GM13977 (cell line): ENCODE data around the gene CCND3.

ENCODE experiments used
- DNase-seq: peaks from one replicate; pipeline ENCODE4 v3.0.0; 2012; ENCODE audit warnings: low spot score
- in situ Hi-C: fragments of 300-500 bp; cut with MboI; formaldehyde crosslinking; loops from one replicate; pipeline ENCODE4 v1.12.0; 2022; ENCODE audit warnings: low sequenced_read_pairs, low pct_unique_long_range_greater_than_20kb, mixed read lengths, inconsistent platforms; ENCODE audit not compliant: unreplicated experiment
- TF ChIP-seq, protein P1 (sequence below): IDR thresholded peaks from 2 replicates; pipeline ENCODE4 v1.5.1; 2012; ENCODE audit warnings: mild to moderate bottlenecking, control low read depth; ENCODE audit not compliant: insufficient read depth; ENCODE audit errors: extremely low read depth, missing control alignments

Gene CCND3

DNA sequence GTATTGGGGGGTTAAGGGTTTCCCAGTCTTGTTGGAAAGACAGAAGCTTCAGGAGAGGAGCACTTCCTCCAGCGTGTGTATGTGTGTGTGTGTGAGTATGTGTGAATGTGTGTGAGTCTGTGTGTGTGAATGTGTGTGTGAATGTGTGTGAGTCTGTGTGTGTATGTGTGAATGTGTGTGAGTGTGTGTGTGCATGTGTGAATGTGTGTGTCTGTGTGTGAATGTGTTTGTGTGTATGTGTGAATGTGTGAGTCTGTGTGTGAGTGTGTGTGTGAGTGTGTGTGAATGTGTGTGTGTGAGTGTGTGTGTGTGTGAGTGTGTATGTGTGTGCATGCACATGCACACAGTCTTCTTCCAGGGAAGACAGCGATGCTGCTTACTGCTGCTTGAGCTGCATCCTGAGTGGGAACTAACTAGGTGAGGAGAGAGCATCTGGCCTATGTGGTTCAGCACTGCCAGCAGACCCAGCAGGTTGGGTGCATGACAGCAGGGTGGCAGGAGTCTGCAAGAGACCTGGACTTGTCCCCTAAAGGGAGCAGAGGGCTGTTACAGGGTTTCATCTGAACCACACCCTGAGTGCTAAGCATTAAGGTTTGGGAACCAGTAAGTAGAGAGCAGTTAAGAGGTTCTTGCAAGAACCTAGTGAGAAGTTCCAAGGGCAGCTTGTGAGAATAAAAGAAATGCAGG, 22.7 kb upstream of the CCND3 start:
- TF ChIP-seq, protein P1, sequence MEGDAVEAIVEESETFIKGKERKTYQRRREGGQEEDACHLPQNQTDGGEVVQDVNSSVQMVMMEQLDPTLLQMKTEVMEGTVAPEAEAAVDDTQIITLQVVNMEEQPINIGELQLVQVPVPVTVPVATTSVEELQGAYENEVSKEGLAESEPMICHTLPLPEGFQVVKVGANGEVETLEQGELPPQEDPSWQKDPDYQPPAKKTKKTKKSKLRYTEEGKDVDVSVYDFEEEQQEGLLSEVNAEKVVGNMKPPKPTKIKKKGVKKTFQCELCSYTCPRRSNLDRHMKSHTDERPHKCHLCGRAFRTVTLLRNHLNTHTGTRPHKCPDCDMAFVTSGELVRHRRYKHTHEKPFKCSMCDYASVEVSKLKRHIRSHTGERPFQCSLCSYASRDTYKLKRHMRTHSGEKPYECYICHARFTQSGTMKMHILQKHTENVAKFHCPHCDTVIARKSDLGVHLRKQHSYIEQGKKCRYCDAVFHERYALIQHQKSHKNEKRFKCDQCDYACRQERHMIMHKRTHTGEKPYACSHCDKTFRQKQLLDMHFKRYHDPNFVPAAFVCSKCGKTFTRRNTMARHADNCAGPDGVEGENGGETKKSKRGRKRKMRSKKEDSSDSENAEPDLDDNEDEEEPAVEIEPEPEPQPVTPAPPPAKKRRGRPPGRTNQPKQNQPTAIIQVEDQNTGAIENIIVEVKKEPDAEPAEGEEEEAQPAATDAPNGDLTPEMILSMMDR = no peak
- no peak for DNase-seq
- in situ Hi-C loops = no loop called here

- TF ChIP-seq, protein P1 = no peak
- in situ Hi-C loops = no loop called here
- DNase-seq = no peak
Measured at GRCh38 chr6:41963371-41963770, 21.8 kb upstream of the CCND3 start.

DNA sequence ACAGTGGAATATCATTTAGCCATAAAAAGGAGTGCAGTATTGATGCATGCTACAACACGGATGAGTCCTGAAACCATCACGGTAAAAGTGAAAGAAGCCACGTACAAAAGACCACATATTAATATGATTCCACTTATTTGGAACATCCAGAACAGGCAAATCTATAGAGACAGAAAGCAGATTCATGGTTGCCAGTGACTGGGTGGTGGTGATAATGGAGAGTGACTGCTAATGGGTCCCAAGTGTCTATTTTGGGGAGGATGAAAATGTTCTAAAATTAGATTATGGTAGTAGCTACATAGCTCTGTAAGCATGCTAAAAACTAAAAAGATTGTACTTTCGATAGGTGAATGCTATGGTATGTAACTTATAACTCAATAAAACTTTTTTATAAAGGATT, 18.4 kb upstream of the CCND3 start:
- in situ Hi-C loops = no loop called here
- TF ChIP-seq, protein P1 = no peak
- DNase-seq = no peak

DNA sequence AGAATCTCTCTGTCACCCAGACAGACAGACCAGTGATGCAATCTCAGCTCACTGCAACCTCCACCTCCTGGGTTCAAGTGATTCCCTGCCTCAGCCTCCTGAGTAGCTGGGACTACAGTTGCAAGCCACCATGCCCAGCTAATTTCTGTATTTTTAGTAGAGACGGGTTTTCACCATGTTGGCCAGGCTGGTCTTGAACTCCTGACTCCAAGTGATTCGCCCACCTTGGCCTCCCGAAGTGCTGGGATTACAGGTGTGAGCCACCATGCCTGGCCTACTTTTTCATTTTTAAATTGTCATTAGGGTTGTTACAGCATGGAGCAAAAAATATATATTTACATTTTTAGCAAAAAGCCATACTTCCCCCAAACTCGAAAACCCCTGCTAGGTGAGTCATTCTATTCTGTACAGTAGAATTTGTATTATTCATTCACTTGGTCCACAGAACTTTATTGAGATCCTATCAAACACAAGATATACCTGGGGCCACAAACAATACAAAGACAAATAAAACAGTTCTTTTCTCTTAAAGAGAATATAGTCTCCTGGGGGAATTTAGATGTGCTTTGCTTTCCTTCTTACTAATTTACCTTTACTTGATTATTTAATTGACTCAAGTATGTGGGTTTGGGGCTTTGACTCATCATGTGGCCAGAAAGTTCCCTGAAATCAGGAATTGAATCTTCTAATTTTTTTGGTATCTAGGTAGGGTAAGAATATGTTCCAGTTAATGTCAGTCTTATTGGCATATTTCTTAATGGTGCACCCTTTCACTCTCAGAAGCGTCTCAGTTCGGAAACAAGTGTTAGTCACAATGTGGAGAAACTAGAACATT, 16.6 kb upstream of the CCND3 start:
- no peak for DNase-seq
- TF ChIP-seq, protein P1 = no peak
- in situ Hi-C loops = no loop called here

DNA sequence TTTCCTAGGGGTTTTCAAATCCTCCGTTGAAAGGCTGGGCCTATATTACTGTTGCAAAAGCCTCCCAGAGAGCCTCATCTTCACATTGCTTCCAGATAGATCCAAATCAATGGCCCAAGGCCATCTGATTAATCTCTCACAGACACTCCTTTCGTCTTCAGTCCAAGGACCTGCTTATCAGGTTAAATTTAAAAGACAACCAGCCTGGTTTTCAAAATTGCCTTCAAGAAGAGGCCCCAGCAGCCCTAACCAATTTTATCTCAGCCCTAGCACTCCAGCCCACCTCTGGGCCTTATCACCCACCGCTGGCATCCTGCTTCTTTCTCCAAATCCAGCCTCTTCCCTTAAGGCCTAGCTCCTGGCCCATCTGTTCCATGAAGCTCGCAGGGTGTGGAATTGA, 15.5 kb upstream of the CCND3 start:
- in situ Hi-C loops = no loop called here
- TF ChIP-seq, protein P1 = no peak
- no peak for DNase-seq

- in situ Hi-C loops = no loop called here
- DNase-seq = no peak
- TF ChIP-seq, protein P1 = no peak
Measured at GRCh38 chr6:41955412-41955811, 13.8 kb upstream of the CCND3 start.
